DOHH2 (cell line): ENCODE results near the gene MYO5C.

Experiments used
- CTCF ChIP-seq: fragments of 200-600 bp; sonication (generic); IDR thresholded peaks from one replicate; pipeline ENCODE4 v1.5.1; 2014; ENCODE audit warnings: antibody characterized with exemption, mild to moderate bottlenecking, low read depth, low read length; ENCODE audit not compliant: poor library complexity, severe bottlenecking
- EZH2phosphoT487 ChIP-seq: fragments of 200-600 bp; sonication (generic); IDR thresholded peaks from 2 replicates; pipeline ENCODE4 v1.6.1; 2017; ENCODE audit warnings: borderline replicate concordance, mild to moderate bottlenecking, antibody characterized with exemption, low read length, moderate library complexity, mixed read lengths

DNA sequence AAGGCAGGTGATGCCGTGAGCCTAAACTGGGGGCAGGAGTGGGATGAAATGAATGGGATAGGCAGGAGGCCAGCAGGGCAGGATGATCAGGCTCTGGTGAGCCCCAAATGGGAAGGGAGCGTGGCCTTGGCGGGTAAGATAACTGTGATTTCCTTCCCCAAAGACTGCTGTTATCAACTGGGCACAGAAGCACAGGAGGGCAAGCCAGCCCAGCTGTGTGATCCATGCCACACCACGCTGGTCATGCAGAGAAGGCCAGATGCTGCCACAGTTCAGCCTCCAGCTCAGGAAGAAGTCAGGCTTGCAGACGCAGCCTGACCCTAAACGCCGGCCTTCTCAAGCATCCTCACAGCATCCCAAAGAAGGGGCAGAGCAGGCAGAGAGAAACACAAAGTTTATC is 52.3 kb downstream of the MYO5C start:
- TF ChIP-seq EZH2phosphoT487 = no peak
- TF ChIP-seq CTCF = no peak
